ENCODE data around the gene OLIG3.

The OLIG3 gene

DNA sequence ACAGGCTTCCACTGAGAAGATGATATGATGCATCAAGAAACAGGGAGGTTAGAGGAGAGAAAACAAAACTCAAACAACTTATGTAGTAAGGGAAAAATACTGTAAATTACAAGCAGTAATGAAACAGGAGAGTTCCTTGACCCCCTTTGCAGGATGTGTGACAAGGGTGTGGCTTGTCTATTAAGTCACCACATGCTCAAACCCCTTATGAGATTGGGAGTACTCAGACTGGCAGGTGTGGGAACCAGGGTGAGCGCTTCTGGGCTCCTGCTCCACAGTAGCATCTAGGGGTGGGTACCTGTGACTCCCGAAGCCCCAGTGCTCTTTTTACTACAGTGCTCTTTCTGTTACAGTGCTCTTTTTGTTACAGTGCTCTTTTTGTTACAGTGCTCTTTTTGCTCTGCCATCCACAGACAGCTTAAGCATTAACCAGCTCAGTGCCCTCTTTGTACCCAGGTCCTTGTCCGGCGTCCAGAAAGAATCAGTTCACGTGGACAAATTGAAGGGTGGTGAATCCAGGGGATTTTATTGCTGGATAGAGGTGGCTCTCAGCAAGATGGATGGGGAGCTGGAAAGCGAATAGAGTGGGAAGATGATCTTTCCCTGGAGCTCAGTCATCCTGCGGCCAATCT lies 28.7 kb downstream of the OLIG3 start:
- no peak for DNase-seq

- DNase-seq = no peak
Measured at GRCh38 chr6:137452333-137452894, 41.8 kb downstream of the OLIG3 start.

DNA sequence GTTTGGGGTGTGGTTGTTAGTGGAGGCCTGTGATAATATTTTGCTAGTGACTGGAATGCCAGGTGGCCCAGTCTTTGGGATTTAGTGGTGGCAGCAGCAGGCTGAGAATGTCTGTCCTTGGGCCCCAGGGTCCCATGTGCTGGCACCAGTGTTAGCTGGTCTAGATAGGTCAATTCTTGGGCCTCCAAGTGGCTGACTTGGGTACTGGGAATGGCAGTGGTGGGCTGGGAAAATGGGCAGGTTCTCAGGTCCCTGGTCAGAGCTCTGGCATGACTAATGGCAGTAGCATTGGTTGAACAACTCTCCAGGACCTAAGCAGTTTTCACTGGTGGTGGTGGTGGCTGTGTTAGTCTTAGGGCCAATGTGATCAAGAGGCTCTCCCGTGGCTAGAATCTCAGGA lies 50.3 kb downstream of the OLIG3 start:
- no peak for DNase-seq

Measured in NCI-H526 (cell line).